ENCODE data around the gene CAPN12. TPM values are rescaled to one million over a fixed set of nuclear protein-coding genes. Genes with fewer than 3 reads are reported as not detected.

Gene CAPN12
- total RNA-seq, 1 experiment from 2014 or later: 0.69 TPM

DNA sequence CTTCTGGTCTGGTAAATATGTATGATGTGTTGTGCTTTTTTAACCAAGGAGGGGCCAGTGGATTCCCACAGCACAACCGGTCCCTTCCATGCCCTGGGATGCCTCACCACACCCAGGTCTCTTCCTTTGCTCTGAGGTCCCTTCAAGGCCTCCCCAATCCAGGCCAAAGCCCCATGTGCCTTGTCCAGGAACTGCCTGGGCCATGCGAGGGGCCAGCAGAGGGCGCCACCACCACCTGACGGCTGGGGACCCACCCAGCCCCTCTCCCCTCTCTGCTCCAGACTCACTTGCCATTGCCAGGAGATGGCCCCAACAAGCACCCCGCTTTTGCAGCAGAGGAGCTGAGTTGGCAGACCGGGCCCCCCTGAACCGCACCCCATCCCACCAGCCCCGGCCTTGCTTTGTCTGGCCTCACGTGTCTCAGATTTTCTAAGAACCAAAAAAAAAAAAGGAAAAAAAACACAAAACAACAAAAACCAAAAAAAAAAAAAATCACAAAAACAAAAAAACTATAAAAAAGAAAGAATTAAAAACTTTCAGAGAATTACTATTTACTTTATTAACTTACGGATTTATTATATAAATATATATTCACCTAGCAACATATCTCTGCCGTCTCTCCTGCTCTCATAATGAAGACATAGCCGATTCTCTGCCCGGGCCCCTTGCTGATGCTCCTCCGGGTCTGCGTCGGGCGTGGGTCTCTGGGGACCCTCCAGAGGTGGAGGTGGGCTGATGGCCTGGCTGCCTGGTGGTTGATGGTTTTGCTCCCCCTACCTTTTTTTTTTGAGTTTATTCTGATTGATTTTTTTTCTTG is 14.4 kb downstream of the CAPN12 start:
- H3K9me3 ChIP-seq (ENCODE audit: low read depth, low read length, poor library complexity, severe bottlenecking): no peaks in the 10 kb centered on the region
- TSS peak; percentile 86 for BruUV-seq (replicated peaks)
- ChIA-PET CTCF (interaction anchor here (0.6 kb wide), 1 partner anchor 210 kb away, joined by 3 read pairs; no protein-coding TSS in a partner anchor), POLR2A (ENCODE audit: low non-redundant PET) (no interaction called here)
- H3K27me3 ChIP-seq (replicated peaks; ENCODE audit: insufficient read depth, low read depth, low read length, poor library complexity): no peaks in the 10 kb centered on the region
- no peak overlapping the region for H3K4me3 ChIP-seq (ENCODE audit: low read depth, low read length, poor library complexity, severe bottlenecking)
- no peak overlapping the region for H3K27ac ChIP-seq (ENCODE audit: low read depth, low read length, poor library complexity, severe bottlenecking)
- H3K36me3 ChIP-seq (ENCODE audit: insufficient read depth, low read length, poor library complexity, severe bottlenecking): peaks cover 38% of the 10 kb centered on the region
- no peaks in the 10 kb centered on the region for H3K4me1 ChIP-seq (ENCODE audit: insufficient read depth, low read length, poor library complexity, severe bottlenecking)
- peak; percentile 70 for DNase-seq (ENCODE audit: low spot score)
- TF ChIP-seq, protein P1, sequence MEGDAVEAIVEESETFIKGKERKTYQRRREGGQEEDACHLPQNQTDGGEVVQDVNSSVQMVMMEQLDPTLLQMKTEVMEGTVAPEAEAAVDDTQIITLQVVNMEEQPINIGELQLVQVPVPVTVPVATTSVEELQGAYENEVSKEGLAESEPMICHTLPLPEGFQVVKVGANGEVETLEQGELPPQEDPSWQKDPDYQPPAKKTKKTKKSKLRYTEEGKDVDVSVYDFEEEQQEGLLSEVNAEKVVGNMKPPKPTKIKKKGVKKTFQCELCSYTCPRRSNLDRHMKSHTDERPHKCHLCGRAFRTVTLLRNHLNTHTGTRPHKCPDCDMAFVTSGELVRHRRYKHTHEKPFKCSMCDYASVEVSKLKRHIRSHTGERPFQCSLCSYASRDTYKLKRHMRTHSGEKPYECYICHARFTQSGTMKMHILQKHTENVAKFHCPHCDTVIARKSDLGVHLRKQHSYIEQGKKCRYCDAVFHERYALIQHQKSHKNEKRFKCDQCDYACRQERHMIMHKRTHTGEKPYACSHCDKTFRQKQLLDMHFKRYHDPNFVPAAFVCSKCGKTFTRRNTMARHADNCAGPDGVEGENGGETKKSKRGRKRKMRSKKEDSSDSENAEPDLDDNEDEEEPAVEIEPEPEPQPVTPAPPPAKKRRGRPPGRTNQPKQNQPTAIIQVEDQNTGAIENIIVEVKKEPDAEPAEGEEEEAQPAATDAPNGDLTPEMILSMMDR (conservative IDR thresholded peaks at IDR 0.05; ENCODE audit: low read depth, low read length): peak; percentile 88
- TF ChIP-seq EZH2 (IDR thresholded peaks at IDR 0.05; ENCODE audit: borderline replicate concordance, low read depth, low read length, poor library complexity, severe bottlenecking): no peak
- intact Hi-C loops (cut with micrococcal nuclease; ENCODE audit: unreplicated experiment): loop anchor here (5.0 kb wide), 1 partner anchor 202 kb away; the partner anchor contains the start of genes MRPS12 and SARS2

DNA sequence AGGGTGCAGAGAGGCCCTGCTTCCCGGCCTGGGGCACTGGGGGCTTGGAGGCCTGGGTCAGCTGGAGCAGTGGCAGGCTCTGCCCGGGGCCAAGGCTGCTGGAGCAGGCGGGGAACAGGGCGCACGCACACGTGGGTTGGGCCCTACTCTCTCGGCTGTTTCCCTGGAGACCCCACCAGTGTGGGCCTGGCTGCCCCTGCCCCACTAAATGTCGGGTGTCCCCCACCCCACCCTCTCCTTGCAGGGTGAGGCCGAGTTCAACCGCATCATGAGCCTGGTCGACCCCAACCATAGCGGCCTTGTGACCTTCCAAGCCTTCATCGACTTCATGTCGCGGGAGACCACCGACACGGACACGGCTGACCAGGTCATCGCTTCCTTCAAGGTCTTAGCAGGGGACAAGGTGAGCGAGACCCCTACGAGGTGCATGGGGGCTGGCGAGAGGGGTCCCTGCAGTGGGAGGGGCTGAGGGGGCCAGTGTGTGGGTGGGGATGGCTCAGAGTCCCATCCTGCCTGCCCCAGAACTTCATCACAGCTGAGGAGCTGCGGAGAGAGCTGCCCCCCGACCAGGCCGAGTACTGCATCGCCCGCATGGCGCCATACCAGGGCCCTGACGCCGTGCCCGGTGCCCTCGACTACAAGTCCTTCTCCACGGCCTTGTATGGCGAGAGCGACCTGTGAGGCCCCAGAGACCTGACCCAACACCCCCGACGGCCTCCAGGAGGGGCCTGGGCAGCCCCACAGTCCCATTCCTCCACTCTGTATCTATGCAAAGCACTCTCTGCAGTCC is 15.3 kb downstream of the CAPN12 start:
- no TSS peak for BruUV-seq (replicated peaks)
- no peak for DNase-seq (ENCODE audit: low spot score)
- Histone ChIP-seq H3K27ac (ENCODE audit: low read depth, low read length, poor library complexity, severe bottlenecking) (no peak overlapping the region), H3K9me3 (ENCODE audit: low read depth, low read length, poor library complexity, severe bottlenecking) (no peaks in the 10 kb centered on the region), H3K27me3 (replicated peaks; ENCODE audit: insufficient read depth, low read depth, low read length, poor library complexity) (no peaks in the 10 kb centered on the region), H3K36me3 (ENCODE audit: insufficient read depth, low read length, poor library complexity, severe bottlenecking) (peaks cover 43% of the 10 kb centered on the region), H3K4me3 (ENCODE audit: low read depth, low read length, poor library complexity, severe bottlenecking) (no peak overlapping the region), H3K4me1 (ENCODE audit: insufficient read depth, low read length, poor library complexity, severe bottlenecking) (no peaks in the 10 kb centered on the region)
- CTCF ChIA-PET: interaction anchor here (0.6 kb wide), 1 partner anchor 220 kb away, joined by 4 read pairs; no protein-coding TSS in a partner anchor
- intact Hi-C loops (cut with micrococcal nuclease; ENCODE audit: unreplicated experiment): no loop called here
- POLR2A ChIA-PET (ENCODE audit: low non-redundant PET): no interaction called here
- TF ChIP-seq, protein P1 (conservative IDR thresholded peaks at IDR 0.05; ENCODE audit: low read depth, low read length): no peak
- no peak for TF ChIP-seq EZH2 (IDR thresholded peaks at IDR 0.05; ENCODE audit: borderline replicate concordance, low read depth, low read length, poor library complexity, severe bottlenecking)

DNA sequence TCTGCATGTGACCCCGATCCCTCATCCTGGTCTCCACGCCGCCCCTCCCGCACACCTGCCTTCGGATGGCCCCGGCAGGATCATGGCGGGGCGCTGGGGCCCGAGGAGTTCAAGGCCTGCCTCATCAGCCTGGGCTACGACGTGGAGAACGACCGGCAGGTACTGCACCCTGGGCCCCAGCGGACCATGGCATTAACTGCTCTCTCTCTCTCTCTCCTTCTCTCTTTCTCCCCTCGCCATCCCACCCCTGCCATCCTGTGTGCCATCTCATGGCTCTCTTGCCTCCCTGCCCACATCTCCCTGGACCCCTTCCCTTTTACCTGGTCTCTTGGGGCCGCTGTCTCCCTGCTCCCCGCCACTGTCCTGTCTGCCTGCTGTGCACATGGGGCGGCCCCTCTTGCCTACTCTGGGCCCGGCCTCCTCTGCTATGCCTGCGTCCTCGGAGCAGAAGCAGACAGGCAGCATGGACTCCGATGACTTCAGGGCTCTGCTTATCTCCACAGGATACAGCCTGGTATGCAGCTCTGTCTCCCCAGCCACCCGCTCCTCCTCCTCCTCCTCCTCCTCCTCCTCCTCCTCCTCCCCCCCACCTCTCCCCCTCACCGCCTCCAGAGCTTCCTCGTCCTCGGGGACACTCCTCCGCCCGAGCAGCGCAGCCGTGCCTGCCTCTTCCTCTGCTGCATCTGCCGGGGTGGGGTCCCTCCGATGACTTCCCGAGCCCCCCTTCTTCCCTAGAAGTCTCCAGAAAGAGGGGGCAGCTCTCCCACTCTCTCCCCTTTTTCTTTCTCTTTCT is 16.2 kb downstream of the CAPN12 start:
- POLR2A ChIA-PET (ENCODE audit: low non-redundant PET): no interaction called here

More for the DNA sequence above, 16.2 kb downstream of the CAPN12 start:
- DNase-seq (ENCODE audit: low spot score): no peak
- no TSS peak for BruUV-seq (replicated peaks)
- Histone ChIP-seq H3K9me3 (ENCODE audit: low read depth, low read length, poor library complexity, severe bottlenecking) (no peaks in the 10 kb centered on the region), H3K36me3 (ENCODE audit: insufficient read depth, low read length, poor library complexity, severe bottlenecking) (peaks cover 52% of the 10 kb centered on the region), H3K27ac (ENCODE audit: low read depth, low read length, poor library complexity, severe bottlenecking) (no peak overlapping the region), H3K4me3 (ENCODE audit: low read depth, low read length, poor library complexity, severe bottlenecking) (no peak overlapping the region), H3K4me1 (ENCODE audit: insufficient read depth, low read length, poor library complexity, severe bottlenecking) (no peaks in the 10 kb centered on the region), H3K27me3 (replicated peaks; ENCODE audit: insufficient read depth, low read depth, low read length, poor library complexity) (no peaks in the 10 kb centered on the region)
- intact Hi-C loops (cut with micrococcal nuclease; ENCODE audit: unreplicated experiment): no loop called here
- TF ChIP-seq, protein P1 (conservative IDR thresholded peaks at IDR 0.05; ENCODE audit: low read depth, low read length): no peak
- TF ChIP-seq EZH2 (IDR thresholded peaks at IDR 0.05; ENCODE audit: borderline replicate concordance, low read depth, low read length, poor library complexity, severe bottlenecking): no peak
- CTCF ChIA-PET: interaction anchor here (0.6 kb wide), 1 partner anchor 220 kb away, joined by 4 read pairs; no protein-coding TSS in a partner anchor
